GM12872 (cell line): Measurements from ENCODE around the gene SLC25A18.

Experiments
- TF ChIP-seq, protein P1 (sequence below): IDR thresholded peaks from 3 replicates; pipeline ENCODE4 v1.5.1; 2011; ENCODE audit warnings: low read depth, mild to moderate bottlenecking, low read length, moderate library complexity; ENCODE audit not compliant: insufficient read depth

SLC25A18 gene

GRCh38 chr22:17575151-17575550 lies 11.9 kb downstream of the SLC25A18 start:
- TF ChIP-seq, protein P1, sequence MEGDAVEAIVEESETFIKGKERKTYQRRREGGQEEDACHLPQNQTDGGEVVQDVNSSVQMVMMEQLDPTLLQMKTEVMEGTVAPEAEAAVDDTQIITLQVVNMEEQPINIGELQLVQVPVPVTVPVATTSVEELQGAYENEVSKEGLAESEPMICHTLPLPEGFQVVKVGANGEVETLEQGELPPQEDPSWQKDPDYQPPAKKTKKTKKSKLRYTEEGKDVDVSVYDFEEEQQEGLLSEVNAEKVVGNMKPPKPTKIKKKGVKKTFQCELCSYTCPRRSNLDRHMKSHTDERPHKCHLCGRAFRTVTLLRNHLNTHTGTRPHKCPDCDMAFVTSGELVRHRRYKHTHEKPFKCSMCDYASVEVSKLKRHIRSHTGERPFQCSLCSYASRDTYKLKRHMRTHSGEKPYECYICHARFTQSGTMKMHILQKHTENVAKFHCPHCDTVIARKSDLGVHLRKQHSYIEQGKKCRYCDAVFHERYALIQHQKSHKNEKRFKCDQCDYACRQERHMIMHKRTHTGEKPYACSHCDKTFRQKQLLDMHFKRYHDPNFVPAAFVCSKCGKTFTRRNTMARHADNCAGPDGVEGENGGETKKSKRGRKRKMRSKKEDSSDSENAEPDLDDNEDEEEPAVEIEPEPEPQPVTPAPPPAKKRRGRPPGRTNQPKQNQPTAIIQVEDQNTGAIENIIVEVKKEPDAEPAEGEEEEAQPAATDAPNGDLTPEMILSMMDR = no peak

DNA sequence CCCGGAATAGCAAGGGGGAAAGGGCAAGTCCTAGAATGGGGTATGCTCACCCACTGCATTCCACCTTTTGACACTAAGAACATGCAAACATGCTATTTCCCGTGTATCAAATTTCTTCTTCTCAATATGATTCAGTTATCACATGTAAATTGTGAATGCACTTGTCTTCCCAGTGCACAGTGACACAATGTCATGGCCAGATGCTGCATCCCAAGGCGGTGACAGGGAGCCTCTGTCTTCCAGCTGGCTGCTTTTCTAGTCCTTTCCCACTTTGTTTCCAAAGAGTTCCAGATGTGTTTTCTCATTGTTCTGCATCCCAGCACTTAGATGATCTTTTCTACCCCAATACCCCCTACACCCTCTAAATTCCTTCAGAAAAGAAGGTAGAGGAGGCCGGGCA lies 12.4 kb downstream of the SLC25A18 start:
- TF ChIP-seq, protein P1 = no peak

GRCh38 chr22:17576470-17576869 lies 13.2 kb downstream of the SLC25A18 start:
- TF ChIP-seq, protein P1 = no peak

DNA sequence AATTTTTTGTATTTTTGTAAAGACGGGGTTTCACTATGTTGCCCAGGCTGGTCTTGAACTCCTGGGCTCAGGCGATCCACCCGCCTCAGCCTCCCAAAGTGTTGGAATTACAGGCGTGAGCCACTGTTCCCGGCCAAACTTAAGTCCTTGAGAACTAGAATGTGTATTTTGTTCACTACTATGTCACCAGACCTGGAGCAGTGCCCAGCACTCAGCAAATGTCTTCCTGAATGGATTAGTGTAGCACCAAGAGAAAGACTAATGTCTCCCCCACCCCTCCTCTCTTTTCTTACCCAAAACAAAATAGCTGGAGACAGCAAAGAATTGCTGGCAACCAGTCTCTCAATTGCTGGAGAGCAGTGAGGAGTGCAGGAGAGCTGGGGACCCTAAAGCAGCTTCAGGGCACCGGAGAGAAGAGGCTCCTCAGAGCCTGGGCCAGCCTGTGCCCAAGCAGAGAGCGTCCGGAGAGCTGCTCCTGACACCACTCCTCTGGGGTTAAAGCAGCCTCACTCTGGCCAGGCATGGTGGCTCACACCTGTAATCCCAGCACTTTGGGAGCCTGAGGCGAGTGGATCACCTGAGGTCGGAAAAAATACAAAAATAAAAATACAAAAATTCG lies 14.9 kb downstream of the SLC25A18 start:
- TF ChIP-seq, protein P1 = no peak

DNA sequence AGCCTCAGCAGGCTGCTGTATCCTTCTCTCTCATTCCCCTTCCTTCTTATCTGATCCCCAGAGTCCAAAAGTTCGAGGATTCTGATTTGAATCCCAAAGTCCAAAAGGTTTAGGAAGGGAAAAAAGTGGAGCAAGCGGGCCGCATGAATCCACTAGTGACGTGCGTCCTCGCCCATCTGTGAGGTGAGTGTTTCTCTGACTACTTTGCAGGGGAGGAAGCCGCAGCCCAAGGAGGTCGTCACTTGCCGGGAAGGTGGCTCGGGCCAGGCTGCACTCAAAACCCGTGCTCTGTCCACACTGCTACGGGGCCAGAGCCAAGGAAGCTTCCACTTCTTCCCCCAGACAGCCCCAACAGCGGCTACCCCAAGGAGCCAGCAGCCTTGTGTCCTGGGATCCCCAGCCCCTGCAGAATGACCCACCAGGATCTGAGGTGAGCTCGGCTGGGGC lies 16.3 kb downstream of the SLC25A18 start:
- TF ChIP-seq, protein P1 = no peak

DNA sequence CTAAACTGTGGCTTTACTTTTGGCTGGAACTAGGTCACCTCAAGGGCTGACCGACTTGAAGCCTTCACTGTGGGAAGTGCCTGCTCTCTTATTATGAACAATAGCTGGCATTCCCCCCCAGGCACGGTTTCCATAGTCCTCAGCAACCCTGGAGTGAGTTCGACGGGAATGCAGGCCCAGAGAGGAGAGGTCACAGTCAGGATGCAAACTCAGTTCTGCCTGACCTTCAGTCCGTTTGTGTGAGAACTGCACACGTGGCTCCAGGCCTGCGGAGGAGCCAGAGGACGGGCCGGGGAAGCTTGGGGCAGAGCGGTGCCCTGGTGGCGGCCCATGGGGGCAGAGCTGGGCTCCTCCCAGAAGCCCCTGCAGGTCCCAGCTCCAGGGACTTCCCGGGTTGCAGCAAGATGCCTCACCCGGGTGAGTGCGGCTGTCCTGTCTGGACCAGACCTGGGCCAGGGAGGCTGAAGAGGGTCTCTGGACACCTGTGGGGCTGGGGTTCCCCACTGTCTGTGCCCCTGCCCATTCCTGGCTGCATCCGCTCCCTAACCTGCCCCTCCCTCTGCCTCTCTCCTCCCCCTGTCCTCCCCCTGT lies 17.2 kb downstream of the SLC25A18 start:
- TF ChIP-seq, protein P1 = no peak

DNA sequence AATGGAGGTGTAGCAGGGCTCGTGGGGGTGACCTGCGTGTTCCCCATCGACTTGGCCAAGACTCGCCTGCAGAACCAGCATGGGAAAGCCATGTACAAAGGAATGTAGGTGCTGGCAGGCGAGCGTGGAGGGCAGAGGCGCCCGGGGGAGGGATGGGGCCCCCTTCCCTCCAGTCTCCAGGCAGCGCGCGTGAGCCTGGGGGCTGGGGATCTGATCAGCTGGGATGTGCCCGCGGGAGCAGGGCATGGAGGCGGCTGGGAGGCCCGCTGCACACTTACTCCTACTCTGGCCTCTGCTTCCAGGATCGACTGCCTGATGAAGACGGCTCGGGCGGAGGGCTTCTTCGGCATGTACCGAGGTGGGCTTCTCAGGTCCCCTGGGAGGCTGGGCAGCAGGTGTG lies 17.8 kb downstream of the SLC25A18 start:
- TF ChIP-seq, protein P1 = no peak

DNA sequence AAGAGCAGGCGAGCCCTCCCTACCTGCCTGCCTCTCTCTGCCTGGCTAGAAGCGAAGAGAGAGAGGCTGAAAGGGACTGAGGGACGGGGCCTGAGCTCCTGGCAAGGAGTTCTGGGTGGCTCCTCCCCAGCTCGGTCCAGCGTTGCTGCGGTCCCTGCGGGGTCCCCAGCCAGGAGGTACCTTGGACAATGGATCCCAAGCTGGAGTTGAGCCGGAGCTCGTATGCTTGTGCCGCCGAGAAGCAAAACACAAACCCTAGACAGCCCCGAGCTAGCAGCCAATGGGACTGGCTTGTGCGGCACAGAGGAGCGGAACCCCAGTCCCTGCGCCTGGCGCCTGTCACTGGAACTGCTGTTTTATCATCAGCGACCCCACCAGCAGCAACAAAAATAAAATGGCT lies 18.3 kb downstream of the SLC25A18 start:
- TF ChIP-seq, protein P1 = no peak
